ENCODE data around the gene NOVA2. TPM values are rescaled to one million over a fixed set of nuclear protein-coding genes. Genes with fewer than 3 reads are reported as not detected.

The NOVA2 gene
- total and polyA plus RNA-seq, 2 of the 8 experiments (the other 6 are each of a cell fraction or from before 2014, with no cell fraction given): 3.2 to 24.6 TPM

- H3K36me3 ChIP-seq (ENCODE audit: control insufficient read depth in 2 of 4, insufficient read depth in 4 of 4, low read length in 3 of 4): no peaks in the 10 kb centered on the region; a peak in 2 of 8 replicates
- H2BK12ac ChIP-seq (ENCODE audit: low read depth, low read length): 0 out of 2 replicates have a peak within 1 kb of the TSS, but pooled peaks have one; percentile 9
- no peaks in the 10 kb centered on the region for H3K9me3 ChIP-seq (ENCODE audit: insufficient read depth in 2 of 2, low read depth in 1 of 2, low read length in 1 of 2)
- POLR2A ChIA-PET (ENCODE audit: partially characterized antibody): interaction anchor here (1.0 to 2.7 kb wide), 7 partner anchors 10 to 362 kb away, joined by 3 to 7 read pairs (median 4); no protein-coding TSS in a partner anchor
- H3K18ac ChIP-seq (ENCODE audit: extremely low read depth, low read length): peak within 1 kb of the TSS; percentile 25; the same call in 1 of the 2 replicates
- no peak within 1 kb of the TSS for H4K91ac ChIP-seq (replicated peaks; ENCODE audit: insufficient read length, low read length)
- H4K5ac ChIP-seq (ENCODE audit: insufficient read length, low read depth, low read length): no peak within 1 kb of the TSS
- H3K23ac ChIP-seq (ENCODE audit: insufficient read length): no peak within 1 kb of the TSS
- no peak within 1 kb of the TSS for H3K27ac ChIP-seq (ENCODE audit: low read depth, low read length)
- H3K27me3 ChIP-seq (replicated peaks in 1 of 4; ENCODE audit: control insufficient read depth in 3 of 4, extremely low read depth in 1 of 4, insufficient read depth in 3 of 4, low read length in 3 of 4): 0 out of 7 replicates have a peak, but pooled peaks cover 0 to 2% (median 0%) of the 10 kb centered on the region in 4 experiments
- H3K23me2 ChIP-seq (ENCODE audit: low read depth, low read length): no peaks in the 10 kb centered on the region
- no peak within 1 kb of the TSS; a peak in 1 of 7 replicates for H3K9ac ChIP-seq (replicated peaks in 1 of 4; ENCODE audit: extremely low read depth in 1 of 4, low read depth in 3 of 4, low read length in 3 of 4)
- no peak within 1 kb of the TSS for H3K14ac ChIP-seq (ENCODE audit: insufficient read length)
- 83% methylated on average over 38 of the region's 47 CpGs; no CpG with 5 or more reads in 1 of the 2 experiments for WGBS, 2 experiments (ENCODE audit: extremely low coverage in 1 of 2, insufficient coverage in 1 of 2, insufficient read length in 1 of 2, insufficient replicate concordance in 2 of 2, low coverage in 1 of 2, low lambda C conversion rate in 2 of 2, missing lambda C conversion rate in 1 of 2)
- DNase-seq (ENCODE audit: low read depth in 1 of 2, low spot score in 2 of 2) (no peak), FAIRE-seq (no peak)
- H2BK5ac ChIP-seq (ENCODE audit: low read depth, low read length): no peak within 1 kb of the TSS
- H2BK20ac ChIP-seq (ENCODE audit: low read length): no peak within 1 kb of the TSS
- no peak within 1 kb of the TSS for H3K4me3 ChIP-seq (ENCODE audit: extremely low read depth in 1 of 4, insufficient read depth in 2 of 4, low read depth in 3 of 4, low read length in 4 of 4)
- H3K4me1 ChIP-seq (replicated peaks in 1 of 4; ENCODE audit: control insufficient read depth in 3 of 4, insufficient read depth in 4 of 4, low read length in 3 of 4): peaks cover 0 to 14% (median 8%) of the 10 kb centered on the region in 4 experiments; a peak in 6 of 7 replicates
- TF ChIP-seq USF2 (IDR thresholded peaks at IDR 0.05; ENCODE audit: low read length): no peak
- peak; percentile 88 for TF ChIP-seq E2F6 (IDR thresholded peaks at IDR 0.05)
- TF ChIP-seq MAX (IDR thresholded peaks at IDR 0.05): peak; percentile 89
- CTCF ChIA-PET (ENCODE audit: partially characterized antibody): interaction anchor here (0.6 to 17.0 kb wide), 11 partner anchors 10 to 952 kb away, joined by 3 to 250 read pairs (median 3); no protein-coding TSS in a partner anchor
- no peaks in the 10 kb centered on the region for H3K79me1 ChIP-seq (ENCODE audit: low read depth, low read length)
- no peak within 1 kb of the TSS; a peak in 1 of 4 replicates for H3K4me2 ChIP-seq (ENCODE audit: insufficient read depth in 1 of 2, low read depth in 2 of 2, low read length in 2 of 2)
- 0 out of 2 replicates have a peak within 1 kb of the TSS, but pooled peaks have one; percentile 28 for H2AK5ac ChIP-seq (ENCODE audit: low read depth, low read length)
- H3K4ac ChIP-seq (replicated peaks; ENCODE audit: insufficient read length, low read depth, low read length): no peak within 1 kb of the TSS
- peak within 1 kb of the TSS; percentile 91 for H4K8ac ChIP-seq (ENCODE audit: extremely low read depth, insufficient read depth, low read length)
- no peaks in the 10 kb centered on the region for H3K79me2 ChIP-seq (ENCODE audit: control insufficient read depth in 1 of 2, insufficient read depth in 2 of 2, low read length in 2 of 2)
- H2AFZ ChIP-seq (ENCODE audit: low read length): no peak within 1 kb of the TSS
- H2BK15ac ChIP-seq (ENCODE audit: low read length): peak within 1 kb of the TSS; percentile 12; the same call in 1 of the 2 replicates
- no peak within 1 kb of the TSS for H3K56ac ChIP-seq (replicated peaks; ENCODE audit: insufficient read length, low read depth, low read length)
- H2BK120ac ChIP-seq (replicated peaks; ENCODE audit: low read depth, low read length): no peak within 1 kb of the TSS
- H4K20me1 ChIP-seq (replicated peaks in 1 of 2; ENCODE audit: control insufficient read depth in 1 of 2, insufficient read depth in 2 of 2, low read length in 2 of 2): peaks cover under 1 to 2% of the 10 kb centered on the region in 2 experiments
These were observed 49.0 kb upstream of the NOVA2 start, which contains the start of gene PGLYRP1 for GRCh38 chr19:46022431-46023310. PGLYRP1 (minus strand) TSS chr19:46023053; CDS start chr19:46023021, 32 bp downstream.
